ENCODE measurements around the gene METRNL. TPM values are rescaled to one million over a fixed set of nuclear protein-coding genes. Genes with fewer than 3 reads are reported as not detected.
"Not testable (repeated sequence)": the region's sequence is repeated elsewhere in the genome, so short reads cannot be mapped to it uniquely, and the experiment has no call there.

METRNL gene
- total and polyA plus RNA-seq, 3 experiments from 2014 or later: 2.6 to 22.9 (median 22.3) TPM

- peak in 1 of 5 donors; percentile 21 for DNase-seq
- POLR2A ChIA-PET: no interaction called here
These were observed 13.5 kb upstream of the METRNL start for GRCh38 chr17:83065660-83066542.

GRCh38 chr17:83066543-83066890, 12.9 kb upstream of the METRNL start:
- H3K9me3 Mint-ChIP-seq; H3K27me3 ChIP-seq (ENCODE audit: insufficient read depth, low read length, poor library complexity, severe bottlenecking); H3K4me3 Mint-ChIP-seq; H3K9me3 ChIP-seq (ENCODE audit: low read length); H3K27ac ChIP-seq (ENCODE audit: low read depth, low read length); H3K36me3 ChIP-seq (ENCODE audit: insufficient read depth, low read length); POLR2A ChIA-PET; H3K4me3 ChIP-seq (ENCODE audit: low read length); H3K27me3 Mint-ChIP-seq; H3K27ac Mint-ChIP-seq; H3K36me3 Mint-ChIP-seq; CTCF ChIA-PET: not testable (repeated sequence)
- peak in 1 of 5 donors; percentile 19 for DNase-seq
- peaks cover 20 to 26% (median 20%) of the 10 kb centered on the region in 3 donors for H3K4me1 Mint-ChIP-seq
- peaks cover 23% of the 10 kb centered on the region for H3K4me1 ChIP-seq (ENCODE audit: insufficient read depth, low read length)

More at GRCh38 chr17:83065660-83066542, 13.5 kb upstream of the METRNL start:
- no peak overlapping the region for H3K4me3 Mint-ChIP-seq
- no peaks in the 10 kb centered on the region for H3K27me3 ChIP-seq (ENCODE audit: insufficient read depth, low read length, poor library complexity, severe bottlenecking)
- CTCF ChIA-PET: interaction anchor here (1.4 kb wide), 1 partner anchor 12 kb away, joined by 3 read pairs; no protein-coding TSS in a partner anchor
- H3K4me1 Mint-ChIP-seq: peaks cover 15 to 21% (median 16%) of the 10 kb centered on the region in 3 donors
- H3K4me1 ChIP-seq (ENCODE audit: insufficient read depth, low read length): peaks cover 17% of the 10 kb centered on the region
- peak overlapping the region in 1 of 8 donors; percentile 95 for H3K27ac Mint-ChIP-seq
- H3K27ac ChIP-seq (ENCODE audit: low read depth, low read length): no peak overlapping the region
- no peak overlapping the region for H3K4me3 ChIP-seq (ENCODE audit: low read length)
- H3K9me3 Mint-ChIP-seq: no peaks in the 10 kb centered on the region
- no peaks in the 10 kb centered on the region for H3K36me3 Mint-ChIP-seq
- H3K27me3 Mint-ChIP-seq: no peaks in the 10 kb centered on the region
- H3K9me3 ChIP-seq (ENCODE audit: low read length): no peaks in the 10 kb centered on the region
- no peaks in the 10 kb centered on the region for H3K36me3 ChIP-seq (ENCODE audit: insufficient read depth, low read length)

- Mint-ChIP-seq H3K36me3 (no peaks in the 10 kb centered on the region), H3K27ac (no peak overlapping the region), H3K27me3 (no peaks in the 10 kb centered on the region), H3K9me3 (no peaks in the 10 kb centered on the region), H3K4me3 (no peak overlapping the region), H3K4me1 (peaks cover 25 to 33% (median 27%) of the 10 kb centered on the region in 3 donors)
- CTCF ChIA-PET: no interaction called here
- Histone ChIP-seq H3K27me3 (ENCODE audit: insufficient read depth, low read length, poor library complexity, severe bottlenecking) (no peaks in the 10 kb centered on the region), H3K4me3 (ENCODE audit: low read length) (no peak overlapping the region), H3K9me3 (ENCODE audit: low read length) (no peaks in the 10 kb centered on the region), H3K4me1 (ENCODE audit: insufficient read depth, low read length) (peaks cover 30% of the 10 kb centered on the region), H3K27ac (ENCODE audit: low read depth, low read length) (no peak overlapping the region), H3K36me3 (ENCODE audit: insufficient read depth, low read length) (no peaks in the 10 kb centered on the region)
- DNase-seq: peak in 1 of 5 donors; percentile 30
- POLR2A ChIA-PET: no interaction called here
These were observed 12.2 kb upstream of the METRNL start for GRCh38 chr17:83067071-83067717.

- no peaks in the 10 kb centered on the region for H3K9me3 ChIP-seq (ENCODE audit: low read length)
- no peaks in the 10 kb centered on the region for H3K27me3 Mint-ChIP-seq
- peak overlapping the region in 1 of 8 donors; percentile 47 for H3K27ac Mint-ChIP-seq
- no peaks in the 10 kb centered on the region for H3K9me3 Mint-ChIP-seq
- no peaks in the 10 kb centered on the region for H3K27me3 ChIP-seq (ENCODE audit: insufficient read depth, low read length, poor library complexity, severe bottlenecking)
- H3K4me3 Mint-ChIP-seq: peak overlapping the region in 4 of 7 donors; percentile 5 to 47 (median 38)
- POLR2A ChIA-PET: no interaction called here
- no peak for DNase-seq
- H3K36me3 Mint-ChIP-seq: no peaks in the 10 kb centered on the region
- no peaks in the 10 kb centered on the region for H3K36me3 ChIP-seq (ENCODE audit: insufficient read depth, low read length)
- CTCF ChIA-PET: no interaction called here
- no peak overlapping the region for H3K27ac ChIP-seq (ENCODE audit: low read depth, low read length)
- peaks cover 32% of the 10 kb centered on the region for H3K4me1 ChIP-seq (ENCODE audit: insufficient read depth, low read length)
- H3K4me3 ChIP-seq (ENCODE audit: low read length): no peak overlapping the region
- peaks cover 27 to 34% (median 29%) of the 10 kb centered on the region in 3 donors for H3K4me1 Mint-ChIP-seq
These were observed 11.6 kb upstream of the METRNL start for GRCh38 chr17:83067718-83068261.

GRCh38 chr17:83068641-83069570, 10.5 kb upstream of the METRNL start:
- Mint-ChIP-seq H3K4me1 (peaks cover 27 to 34% (median 29%) of the 10 kb centered on the region in 3 donors), H3K27me3 (no peaks in the 10 kb centered on the region), H3K4me3 (peak overlapping the region; percentile 45 to 68 (median 64)), H3K27ac (peak overlapping the region in 2 of 8 donors; percentile 64 to 76), H3K9me3 (no peaks in the 10 kb centered on the region), H3K36me3 (no peaks in the 10 kb centered on the region)
- Histone ChIP-seq H3K9me3 (ENCODE audit: low read length) (no peaks in the 10 kb centered on the region), H3K4me1 (ENCODE audit: insufficient read depth, low read length) (peaks cover 32% of the 10 kb centered on the region), H3K4me3 (ENCODE audit: low read length) (peak overlapping the region; percentile 41), H3K27ac (ENCODE audit: low read depth, low read length) (no peak overlapping the region), H3K36me3 (ENCODE audit: insufficient read depth, low read length) (no peaks in the 10 kb centered on the region), H3K27me3 (ENCODE audit: insufficient read depth, low read length, poor library complexity, severe bottlenecking) (no peaks in the 10 kb centered on the region)
- ChIA-PET POLR2A (no interaction called here), CTCF (no interaction called here)
- DNase-seq: peak in 1 of 5 donors; percentile 41

GRCh38 chr17:83069571-83069906, 9.9 kb upstream of the METRNL start:
- H3K4me3 Mint-ChIP-seq: peak overlapping the region in 2 of 7 donors; percentile 61 to 68
- peak overlapping the region in 2 of 8 donors; percentile 76 to 82 for H3K27ac Mint-ChIP-seq
- H3K4me3 ChIP-seq (ENCODE audit: low read length): no peak overlapping the region
- DNase-seq: no peak
- H3K4me1 Mint-ChIP-seq: peaks cover 27 to 34% (median 29%) of the 10 kb centered on the region in 3 donors
- H3K9me3 Mint-ChIP-seq: no peaks in the 10 kb centered on the region
- no peaks in the 10 kb centered on the region for H3K36me3 ChIP-seq (ENCODE audit: insufficient read depth, low read length)
- ChIA-PET CTCF (no interaction called here), POLR2A (no interaction called here)
- H3K27me3 ChIP-seq (ENCODE audit: insufficient read depth, low read length, poor library complexity, severe bottlenecking): no peaks in the 10 kb centered on the region
- H3K27me3 Mint-ChIP-seq: no peaks in the 10 kb centered on the region
- H3K36me3 Mint-ChIP-seq: no peaks in the 10 kb centered on the region
- no peaks in the 10 kb centered on the region for H3K9me3 ChIP-seq (ENCODE audit: low read length)
- no peak overlapping the region for H3K27ac ChIP-seq (ENCODE audit: low read depth, low read length)
- H3K4me1 ChIP-seq (ENCODE audit: insufficient read depth, low read length): peaks cover 32% of the 10 kb centered on the region

GRCh38 chr17:83069931-83070742, 9.3 kb upstream of the METRNL start:
- H3K27me3 ChIP-seq (ENCODE audit: insufficient read depth, low read length, poor library complexity, severe bottlenecking): no peaks in the 10 kb centered on the region
- DNase-seq: no peak
- no peak overlapping the region for H3K4me3 ChIP-seq (ENCODE audit: low read length)
- H3K27me3 Mint-ChIP-seq: no peaks in the 10 kb centered on the region
- peak overlapping the region in 2 of 8 donors; percentile 33 to 66 for H3K27ac Mint-ChIP-seq
- H3K36me3 ChIP-seq (ENCODE audit: insufficient read depth, low read length): no peaks in the 10 kb centered on the region
- ChIA-PET POLR2A (interaction anchor here (1.2 kb wide), 1 partner anchor 14 kb away, joined by 4 read pairs; no protein-coding TSS in a partner anchor), CTCF (no interaction called here)
- H3K27ac ChIP-seq (ENCODE audit: low read depth, low read length): no peak overlapping the region
- no peaks in the 10 kb centered on the region for H3K9me3 ChIP-seq (ENCODE audit: low read length)
- H3K36me3 Mint-ChIP-seq: no peaks in the 10 kb centered on the region
- H3K4me1 Mint-ChIP-seq: peaks cover 27 to 34% (median 29%) of the 10 kb centered on the region in 3 donors
- H3K9me3 Mint-ChIP-seq: no peaks in the 10 kb centered on the region
- H3K4me1 ChIP-seq (ENCODE audit: insufficient read depth, low read length): peaks cover 32% of the 10 kb centered on the region
- H3K4me3 Mint-ChIP-seq: no peak overlapping the region
